Glutamatergic neuron (in vitro differentiated cells): ENCODE data around the gene MSI2. TPM values are rescaled to one million over a fixed set of nuclear protein-coding genes. Genes with fewer than 3 reads are reported as not detected.

Experiments
- DNase-seq: peaks from one replicate; pipeline ENCODE4 v3.0.0; 2022
- H3K27ac Mint-ChIP-seq: one replicate; pipeline ENCODE4 v1.8.0; 2020; ENCODE audit warnings: mild to moderate bottlenecking, mixed read lengths, inconsistent platforms; ENCODE audit not compliant: unreplicated experiment
- H3K27me3 Mint-ChIP-seq: one replicate; pipeline ENCODE4 v1.8.0; 2020; ENCODE audit warnings: mild to moderate bottlenecking, moderate library complexity, mixed read lengths, inconsistent platforms; ENCODE audit not compliant: unreplicated experiment
- H3K36me3 Mint-ChIP-seq: one replicate; pipeline ENCODE4 v1.8.0; 2020; ENCODE audit warnings: mild to moderate bottlenecking, mixed read lengths, inconsistent platforms; ENCODE audit not compliant: unreplicated experiment
- H3K4me1 Mint-ChIP-seq: one replicate; pipeline ENCODE4 v1.8.0; 2020; ENCODE audit warnings: mild to moderate bottlenecking, low read depth, mixed read lengths, inconsistent platforms; ENCODE audit not compliant: unreplicated experiment
- H3K4me3 Mint-ChIP-seq: one replicate; pipeline ENCODE4 v1.8.0; 2020; ENCODE audit warnings: mild to moderate bottlenecking, mixed read lengths, inconsistent platforms; ENCODE audit not compliant: unreplicated experiment
- H3K9me3 Mint-ChIP-seq: one replicate; pipeline ENCODE4 v1.8.0; 2020; ENCODE audit warnings: mild to moderate bottlenecking, moderate library complexity, mixed read lengths, inconsistent platforms; ENCODE audit not compliant: unreplicated experiment
- total RNA-seq: library from RNA; stranded (reverse); fragmentation: NEBNext Ultra II Directional; extraction: Animal tissue kit (Norgen Biotek cat#: 25700); gene quantifications from one replicate; pipeline ENCODE4 v1.2.1, GENCODE V29; 2021; ENCODE audit not compliant: unreplicated experiment
- TF ChIP-seq, protein P1 (sequence below): fragments of 200-600 bp; sonication (generic); IDR thresholded peaks from one replicate; pipeline ENCODE4 v1.5.0; 2021; ENCODE audit not compliant: partially characterized antibody, unreplicated experiment

Gene MSI2
- total RNA-seq, 1 donor from 2014 or later: 141 TPM

DNA sequence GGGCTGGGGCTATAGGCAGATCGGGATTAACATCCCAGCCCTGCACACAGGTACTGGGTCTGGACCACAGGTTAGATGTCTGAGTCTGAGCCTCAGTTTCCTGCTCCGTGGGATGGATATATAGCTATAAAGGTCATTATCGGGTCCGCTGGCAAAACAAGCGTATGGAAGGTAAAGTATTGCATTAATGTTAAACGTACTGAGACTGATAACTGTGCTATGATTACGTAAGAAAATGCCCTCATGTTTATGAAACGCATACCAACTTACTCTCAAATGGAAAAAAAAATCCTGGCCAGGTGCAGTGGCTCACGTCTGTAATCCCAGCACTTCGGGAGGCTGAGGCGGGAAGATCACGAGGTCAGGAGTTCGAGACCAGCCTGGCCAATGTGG lies 353.6 kb downstream of the MSI2 start:
- H3K27ac Mint-ChIP-seq: no peak overlapping the region
- H3K27me3 Mint-ChIP-seq: peaks cover 11% of the 10 kb centered on the region
- peaks cover 5% of the 10 kb centered on the region for H3K9me3 Mint-ChIP-seq
- H3K36me3 Mint-ChIP-seq: no peaks in the 10 kb centered on the region
- no peak for DNase-seq
- peaks cover 24% of the 10 kb centered on the region for H3K4me1 Mint-ChIP-seq
- TF ChIP-seq, protein P1, sequence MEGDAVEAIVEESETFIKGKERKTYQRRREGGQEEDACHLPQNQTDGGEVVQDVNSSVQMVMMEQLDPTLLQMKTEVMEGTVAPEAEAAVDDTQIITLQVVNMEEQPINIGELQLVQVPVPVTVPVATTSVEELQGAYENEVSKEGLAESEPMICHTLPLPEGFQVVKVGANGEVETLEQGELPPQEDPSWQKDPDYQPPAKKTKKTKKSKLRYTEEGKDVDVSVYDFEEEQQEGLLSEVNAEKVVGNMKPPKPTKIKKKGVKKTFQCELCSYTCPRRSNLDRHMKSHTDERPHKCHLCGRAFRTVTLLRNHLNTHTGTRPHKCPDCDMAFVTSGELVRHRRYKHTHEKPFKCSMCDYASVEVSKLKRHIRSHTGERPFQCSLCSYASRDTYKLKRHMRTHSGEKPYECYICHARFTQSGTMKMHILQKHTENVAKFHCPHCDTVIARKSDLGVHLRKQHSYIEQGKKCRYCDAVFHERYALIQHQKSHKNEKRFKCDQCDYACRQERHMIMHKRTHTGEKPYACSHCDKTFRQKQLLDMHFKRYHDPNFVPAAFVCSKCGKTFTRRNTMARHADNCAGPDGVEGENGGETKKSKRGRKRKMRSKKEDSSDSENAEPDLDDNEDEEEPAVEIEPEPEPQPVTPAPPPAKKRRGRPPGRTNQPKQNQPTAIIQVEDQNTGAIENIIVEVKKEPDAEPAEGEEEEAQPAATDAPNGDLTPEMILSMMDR: no peak
- no peak overlapping the region for H3K4me3 Mint-ChIP-seq

DNA sequence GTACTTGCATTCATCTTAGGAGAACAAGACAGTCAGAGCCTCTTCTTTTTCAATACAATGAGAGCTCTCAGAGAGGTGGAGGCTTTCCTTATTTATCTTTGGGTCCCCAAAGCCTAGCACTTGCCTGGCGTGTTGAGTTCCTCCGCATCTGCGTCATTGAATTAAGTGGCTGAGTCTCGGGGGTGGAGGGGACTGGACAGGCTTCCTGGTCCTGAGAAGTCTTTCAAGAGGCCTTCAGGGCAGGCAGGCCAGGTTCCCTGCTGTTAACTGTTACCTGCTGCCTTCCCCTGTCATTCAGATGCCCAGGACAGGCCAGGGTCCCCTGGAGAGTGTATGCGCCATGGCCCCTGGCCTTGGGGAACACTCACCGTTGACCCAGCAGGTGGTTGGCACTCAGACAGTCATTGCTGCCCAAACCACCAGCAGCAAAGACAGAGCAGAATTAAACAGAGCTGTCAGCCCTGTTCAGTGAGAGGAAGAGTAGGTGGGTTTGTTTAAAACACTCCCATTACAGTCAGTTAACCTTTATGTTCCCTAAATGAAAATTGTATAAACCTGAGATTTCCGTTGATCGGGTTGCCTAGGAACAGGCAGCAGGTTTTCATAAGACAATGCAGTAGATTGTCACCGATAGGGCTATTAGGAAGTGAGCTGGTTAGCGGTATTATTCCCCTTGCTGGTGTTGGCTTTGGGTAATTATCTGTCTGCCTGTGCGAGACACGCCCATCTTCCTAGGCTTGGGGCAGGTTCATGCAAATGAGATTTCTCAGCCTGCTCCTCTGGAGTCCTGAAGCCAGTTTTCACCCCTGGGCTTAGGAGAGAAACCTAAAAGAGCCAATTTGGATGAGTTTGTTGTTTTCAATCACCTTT lies 356.1 kb downstream of the MSI2 start:
- no peak for DNase-seq

DNA sequence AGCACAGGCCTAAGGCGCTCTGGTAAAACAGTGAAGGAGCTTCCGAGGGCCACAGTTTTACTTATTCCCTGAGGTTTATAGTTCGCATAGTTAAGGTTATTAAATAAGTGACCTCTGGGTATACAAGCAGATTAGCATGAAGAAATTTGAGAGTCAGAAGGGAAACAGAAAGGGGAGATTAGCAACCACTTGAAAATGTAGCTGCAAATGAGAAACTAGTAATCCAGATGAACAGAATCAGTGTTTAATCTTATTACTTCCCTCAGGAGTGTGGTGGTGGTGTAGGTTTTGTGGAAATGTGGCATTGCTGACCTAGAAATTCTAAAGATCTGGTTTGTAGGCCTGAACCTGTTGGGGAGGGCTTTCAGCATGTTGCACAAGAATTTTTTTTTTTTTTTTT lies 358.4 kb downstream of the MSI2 start:
- peaks cover 6% of the 10 kb centered on the region for H3K9me3 Mint-ChIP-seq
- no peak overlapping the region for H3K4me3 Mint-ChIP-seq
- no peak overlapping the region for H3K27ac Mint-ChIP-seq
- H3K4me1 Mint-ChIP-seq: peaks cover 7% of the 10 kb centered on the region
- TF ChIP-seq, protein P1: no peak
- no peak for DNase-seq
- H3K27me3 Mint-ChIP-seq: peaks cover 11% of the 10 kb centered on the region
- peaks cover 16% of the 10 kb centered on the region for H3K36me3 Mint-ChIP-seq

More for the DNA sequence above, 356.1 kb downstream of the MSI2 start:
- Mint-ChIP-seq H3K9me3 (peaks cover 6% of the 10 kb centered on the region), H3K36me3 (peaks cover 10% of the 10 kb centered on the region), H3K4me3 (no peak overlapping the region), H3K27ac (no peak overlapping the region), H3K27me3 (peaks cover 9% of the 10 kb centered on the region), H3K4me1 (peaks cover 9% of the 10 kb centered on the region)
- TF ChIP-seq, protein P1: no peak

DNA sequence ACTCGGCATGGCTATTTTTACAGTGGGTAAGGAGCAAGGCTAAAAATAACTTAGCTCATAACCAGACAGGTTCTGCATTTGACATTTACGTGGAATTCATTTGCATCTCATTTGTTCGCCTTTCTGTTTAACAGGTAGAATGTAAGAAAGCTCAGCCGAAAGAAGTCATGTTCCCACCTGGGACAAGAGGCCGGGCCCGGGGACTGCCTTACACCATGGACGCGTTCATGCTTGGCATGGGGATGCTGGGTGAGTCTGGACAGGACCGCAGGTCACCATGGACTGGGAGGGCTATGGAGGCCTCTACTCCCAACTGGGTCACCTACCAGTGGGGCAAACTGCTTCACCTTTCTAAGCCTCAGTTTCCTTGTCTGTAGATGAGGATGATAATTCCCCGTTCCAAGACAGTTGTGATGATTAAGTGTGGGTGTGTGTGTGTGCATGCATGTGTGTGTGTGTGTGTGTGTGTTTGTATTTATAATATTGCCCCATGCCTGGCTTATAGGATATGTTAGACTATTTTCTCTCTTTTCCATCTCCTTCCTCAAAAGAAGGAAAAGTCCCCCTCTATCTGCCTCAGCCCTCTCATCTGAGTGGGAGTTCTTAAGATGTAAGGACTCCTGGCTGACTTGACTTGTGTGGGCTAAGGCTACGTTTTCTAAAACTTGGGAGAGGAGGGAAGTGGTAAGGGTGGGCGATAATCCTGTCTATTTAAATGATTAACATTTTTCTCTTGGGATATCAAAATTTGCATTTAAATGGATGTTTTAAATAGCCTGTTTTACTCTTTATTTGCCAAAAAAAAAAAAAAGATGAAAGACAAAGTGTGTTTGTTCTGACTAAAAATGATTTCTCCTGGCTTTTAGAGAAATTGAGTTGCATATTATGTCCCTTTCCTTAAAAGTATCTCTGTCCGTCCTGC lies 359.8 kb downstream of the MSI2 start:
- Mint-ChIP-seq H3K4me1 (peaks cover 7% of the 10 kb centered on the region), H3K36me3 (peaks cover 16% of the 10 kb centered on the region), H3K4me3 (no peak overlapping the region), H3K27ac (no peak overlapping the region), H3K27me3 (peaks cover 8% of the 10 kb centered on the region), H3K9me3 (peaks cover 8% of the 10 kb centered on the region)
- TF ChIP-seq, protein P1: no peak
- DNase-seq: no peak
